ENCODE data around the gene CHRNA3.

Gene CHRNA3

GRCh38 chr15:78565097-78565950 lies 55.5 kb downstream of the CHRNA3 start, which contains the start of gene CHRNA5:
CHRNA5 (plus strand) TSS chr15:78565520; CDS start chr15:78565720, 200 bp downstream.
- peak within 1 kb of the TSS; percentile 35; the same call in 1 of the 2 replicates for H3K27ac ChIP-seq (ENCODE audit: low read length)

GRCh38 chr15:78564743-78565096 lies 56.1 kb downstream of the CHRNA3 start:
- Histone ChIP-seq H3K4me1 (ENCODE audit: low read length) (peaks cover 10% of the 10 kb centered on the region; the same call in 1 of the 2 replicates), H3K36me3 (replicated peaks; ENCODE audit: insufficient read depth, low read length) (no peaks in the 10 kb centered on the region), H3K4me2 (ENCODE audit: low read depth, low read length) (peak overlapping the region; percentile 84), H3K9me2 (replicated peaks; ENCODE audit: insufficient read depth, low read length) (no peaks in the 10 kb centered on the region), H3K9me3 (replicated peaks; ENCODE audit: insufficient read depth, low read length) (no peaks in the 10 kb centered on the region), H2AFZ (ENCODE audit: low read length) (peak overlapping the region; percentile 97), H3K4me3 (ENCODE audit: low read length) (peak overlapping the region; percentile 89), H3K9ac (ENCODE audit: low read length) (no peak overlapping the region; the same call in 1 of the 2 replicates), H4K20me1 (ENCODE audit: insufficient read depth, low read length) (no peaks in the 10 kb centered on the region), H3F3A (ENCODE audit: insufficient read depth, low read length) (peaks cover 14% of the 10 kb centered on the region), H3K27ac (ENCODE audit: low read length) (peak overlapping the region; percentile 35; the same call in 1 of the 2 replicates), H3K79me2 (ENCODE audit: low read length) (peaks cover 17% of the 10 kb centered on the region), H3K27me3 (replicated peaks; ENCODE audit: insufficient read depth, low read length) (no peaks in the 10 kb centered on the region)
- no peak for DNase-seq
- TF ChIP-seq EZH2 (optimal IDR thresholded peaks at IDR 0.05; ENCODE audit: low read depth, low read length) (no peak), CTCF (IDR thresholded peaks at IDR 0.05; ENCODE audit: low read length) (no peak), EZH2phosphoT487 (IDR thresholded peaks at IDR 0.05; ENCODE audit: low read length) (no peak)

More at GRCh38 chr15:78565097-78565950, 55.5 kb downstream of the CHRNA3 start, which contains the start of gene CHRNA5:
- Histone ChIP-seq H3K4me3 (ENCODE audit: low read length) (peak within 1 kb of the TSS; percentile 89), H3K4me1 (ENCODE audit: low read length) (peaks cover 10% of the 10 kb centered on the region; the same call in 1 of the 2 replicates), H3K9me3 (replicated peaks; ENCODE audit: insufficient read depth, low read length) (no peaks in the 10 kb centered on the region), H4K20me1 (ENCODE audit: insufficient read depth, low read length) (no peaks in the 10 kb centered on the region), H3K4me2 (ENCODE audit: low read depth, low read length) (peak within 1 kb of the TSS; percentile 84), H3F3A (ENCODE audit: insufficient read depth, low read length) (peaks cover 14% of the 10 kb centered on the region), H3K27me3 (replicated peaks; ENCODE audit: insufficient read depth, low read length) (no peaks in the 10 kb centered on the region), H3K9ac (ENCODE audit: low read length) (peak within 1 kb of the TSS; percentile 50), H2AFZ (ENCODE audit: low read length) (peak within 1 kb of the TSS; percentile 97), H3K9me2 (replicated peaks; ENCODE audit: insufficient read depth, low read length) (no peaks in the 10 kb centered on the region), H3K79me2 (ENCODE audit: low read length) (peaks cover 17% of the 10 kb centered on the region), H3K36me3 (replicated peaks; ENCODE audit: insufficient read depth, low read length) (no peaks in the 10 kb centered on the region)
- TF ChIP-seq EZH2phosphoT487 (IDR thresholded peaks at IDR 0.05; ENCODE audit: low read length): no peak
- no peak for TF ChIP-seq CTCF (IDR thresholded peaks at IDR 0.05; ENCODE audit: low read length)
- TF ChIP-seq EZH2 (optimal IDR thresholded peaks at IDR 0.05; ENCODE audit: low read depth, low read length): no peak
- DNase-seq: peak; percentile 72

GRCh38 chr15:78563092-78563491 lies 57.7 kb downstream of the CHRNA3 start:
- no peaks in the 10 kb centered on the region for H3K36me3 ChIP-seq (replicated peaks; ENCODE audit: insufficient read depth, low read length)
- no peaks in the 10 kb centered on the region for H3K27me3 ChIP-seq (replicated peaks; ENCODE audit: insufficient read depth, low read length)
- no peaks in the 10 kb centered on the region for H4K20me1 ChIP-seq (ENCODE audit: insufficient read depth, low read length)
- no peak for DNase-seq
- peaks cover 14% of the 10 kb centered on the region for H3F3A ChIP-seq (ENCODE audit: insufficient read depth, low read length)
- H3K4me1 ChIP-seq (ENCODE audit: low read length): peaks cover 10% of the 10 kb centered on the region; the same call in 1 of the 2 replicates
- H3K4me3 ChIP-seq (ENCODE audit: low read length): no peak overlapping the region
- H3K27ac ChIP-seq (ENCODE audit: low read length): no peak overlapping the region
- H3K4me2 ChIP-seq (ENCODE audit: low read depth, low read length): no peak overlapping the region
- no peak overlapping the region for H3K9ac ChIP-seq (ENCODE audit: low read length)
- H3K79me2 ChIP-seq (ENCODE audit: low read length): peaks cover 17% of the 10 kb centered on the region
- TF ChIP-seq EZH2 (optimal IDR thresholded peaks at IDR 0.05; ENCODE audit: low read depth, low read length) (no peak), CTCF (IDR thresholded peaks at IDR 0.05; ENCODE audit: low read length) (no peak), EZH2phosphoT487 (IDR thresholded peaks at IDR 0.05; ENCODE audit: low read length) (no peak)
- H3K9me2 ChIP-seq (replicated peaks; ENCODE audit: insufficient read depth, low read length): no peaks in the 10 kb centered on the region
- no peak overlapping the region for H2AFZ ChIP-seq (ENCODE audit: low read length)
- no peaks in the 10 kb centered on the region for H3K9me3 ChIP-seq (replicated peaks; ENCODE audit: insufficient read depth, low read length)
